ENCODE results near the gene PHLPP1.
A peak's percentile ranks its signal among the peaks of the same experiment; 100 is the strongest.
"Not testable (repeated sequence)": the region's sequence is repeated elsewhere in the genome, so short reads cannot be mapped to it uniquely, and the experiment has no call there.

The PHLPP1 gene

GRCh38 chr18:62717169-62717924, 2.0 kb downstream of the PHLPP1 start:
- DNase-seq (ENCODE audit: low read depth in 2 of 2): peak in 1 of 2 donors; percentile 4

- no peak for DNase-seq (ENCODE audit: low read depth in 2 of 2)
These were observed 2.8 kb downstream of the PHLPP1 start for GRCh38 chr18:62717925-62718800.

- no peak for DNase-seq (ENCODE audit: low read depth in 2 of 2)
These were observed 4.7 kb downstream of the PHLPP1 start for GRCh38 chr18:62720048-62720447.

DNA sequence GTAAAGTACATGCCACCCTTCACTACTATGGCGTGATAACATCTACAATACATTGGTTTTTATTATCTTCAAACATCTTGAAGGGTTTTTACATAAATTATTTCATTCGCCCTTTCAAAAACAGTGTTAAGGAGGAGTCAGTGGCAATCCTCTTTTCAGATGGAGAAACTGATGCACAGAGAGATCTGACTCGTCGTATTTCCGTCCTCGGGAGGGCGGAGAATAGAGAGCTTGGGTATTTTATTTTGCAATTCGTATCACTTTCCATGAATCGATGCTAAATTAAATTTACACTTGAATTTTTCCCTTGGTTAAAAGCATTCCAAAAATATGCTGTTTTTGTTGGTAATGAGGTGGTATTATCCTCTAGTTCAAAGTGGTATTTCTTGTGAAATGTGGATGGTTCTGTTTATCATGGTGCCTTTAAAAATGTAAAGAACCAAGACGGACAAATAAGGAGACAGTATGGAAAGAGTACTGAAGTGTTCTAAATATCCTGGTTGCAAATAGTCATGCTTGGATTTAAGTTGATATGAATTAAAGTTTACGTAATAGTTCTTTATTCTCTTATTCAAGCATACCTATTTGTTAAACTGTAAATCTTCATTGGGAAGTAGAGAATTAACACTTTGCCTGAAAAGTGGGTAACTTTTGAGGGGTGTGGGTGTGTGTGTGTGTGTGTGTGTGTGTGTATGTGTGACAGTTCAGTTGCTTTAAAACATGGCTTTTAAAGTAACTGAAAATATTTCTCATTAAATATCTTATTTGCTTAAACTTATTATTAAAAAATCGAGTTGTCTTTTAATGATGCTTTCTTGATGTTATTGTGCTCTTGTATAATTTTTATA, 5.6 kb downstream of the PHLPP1 start:
- DNase-seq (ENCODE audit: low read depth in 2 of 2): no peak

DNA sequence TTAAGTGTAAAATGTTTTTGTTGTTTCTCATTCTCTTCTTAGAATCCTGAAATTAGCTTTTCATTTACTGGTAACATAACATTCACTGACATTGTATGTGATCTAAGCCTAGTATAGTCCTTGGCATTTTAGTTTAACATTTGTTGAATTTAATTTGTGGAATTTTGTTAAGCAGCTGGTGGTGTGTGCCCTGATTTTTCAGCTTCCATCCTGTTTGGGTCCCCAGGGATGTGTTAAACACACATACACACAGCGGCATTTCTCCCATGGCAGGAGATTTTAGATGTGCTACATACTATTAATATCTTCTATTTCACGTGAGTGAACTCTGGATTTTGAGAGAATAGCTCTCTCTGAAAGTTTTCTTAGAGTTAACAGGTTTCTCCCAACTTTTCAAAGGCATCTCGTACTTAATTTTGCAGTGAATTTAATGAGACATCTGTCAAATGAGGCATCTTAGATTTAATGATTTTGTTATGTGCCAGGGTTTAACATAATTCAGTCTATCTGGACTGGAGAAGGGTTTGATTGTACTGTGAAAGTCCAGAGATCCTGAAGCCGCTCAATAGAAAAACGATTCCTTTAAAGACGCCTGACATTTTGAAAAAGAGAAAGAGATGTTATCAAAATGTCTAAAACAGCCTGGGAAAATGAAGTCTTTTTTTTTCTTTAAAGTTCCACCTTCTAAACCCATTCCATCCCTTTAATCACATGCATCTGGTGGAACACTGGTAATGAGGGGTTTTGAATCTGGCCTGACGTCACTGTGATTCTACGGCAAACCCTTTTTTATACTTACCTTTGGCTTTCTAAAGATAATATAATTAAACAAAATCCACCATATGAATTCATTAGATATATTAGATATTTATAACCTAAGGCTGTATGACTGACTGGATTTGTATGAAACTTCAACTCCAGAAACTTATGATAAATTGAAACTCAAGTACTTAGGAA, 6.8 kb downstream of the PHLPP1 start:
- DNase-seq (ENCODE audit: low read depth in 2 of 2): no peak

DNA sequence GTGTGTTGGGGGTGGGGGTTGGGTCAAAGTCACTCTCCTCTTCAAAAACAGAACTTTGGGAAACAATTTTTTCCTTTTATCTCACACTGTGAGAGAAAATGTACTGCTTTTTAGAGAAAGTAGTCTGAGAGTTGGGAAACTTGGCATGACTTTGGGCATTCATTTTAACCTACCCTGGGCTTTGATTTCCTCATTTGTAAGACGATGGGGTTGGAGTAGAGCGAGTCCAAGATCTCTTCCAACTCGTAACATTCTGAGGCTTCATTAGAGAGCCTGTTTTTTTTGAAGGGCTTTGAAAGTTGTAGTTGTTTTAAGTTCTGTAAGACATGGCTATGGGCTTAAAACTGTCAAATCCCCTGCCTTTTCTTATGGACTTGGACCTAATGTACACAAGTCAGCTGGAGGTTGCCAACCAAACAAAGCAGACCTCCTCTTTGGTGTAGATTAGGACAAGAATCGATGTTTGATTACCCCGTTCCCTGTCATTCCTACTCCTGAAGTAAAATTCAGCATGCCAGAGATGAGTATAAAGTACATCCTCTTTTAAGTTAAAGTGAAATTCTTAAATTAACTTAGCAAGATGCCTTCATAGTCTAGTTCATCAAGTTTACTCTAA, 8.4 kb downstream of the PHLPP1 start:
- DNase-seq (ENCODE audit: low read depth in 2 of 2): no peak

- DNase-seq (ENCODE audit: low read depth in 2 of 2): no peak
These were observed 10.6 kb downstream of the PHLPP1 start for GRCh38 chr18:62725896-62726295.

GRCh38 chr18:62728254-62728653, 12.9 kb downstream of the PHLPP1 start:
- DNase-seq (ENCODE audit: low read depth in 2 of 2): no peak

GRCh38 chr18:62729487-62730386, 14.4 kb downstream of the PHLPP1 start:
- DNase-seq (ENCODE audit: low read depth in 2 of 2): no peak

DNA sequence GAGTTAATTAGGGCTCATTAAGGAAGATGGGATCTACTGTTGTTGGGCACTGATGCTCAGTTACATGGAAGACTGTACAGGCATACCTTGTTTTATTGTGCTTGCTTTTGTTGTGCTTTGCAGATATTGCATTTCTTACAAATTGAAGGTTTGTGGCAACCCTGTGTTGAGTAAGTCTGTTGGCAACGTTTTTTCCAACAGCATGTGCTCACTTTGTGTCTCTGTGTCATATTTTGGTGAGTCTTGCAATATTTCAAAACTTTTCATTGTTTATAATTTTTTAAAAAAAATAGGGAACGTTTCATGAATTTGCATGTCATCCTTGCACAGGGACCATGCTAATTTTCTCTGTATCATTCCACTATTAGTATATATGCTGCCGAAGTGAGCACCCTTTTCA, 15.6 kb downstream of the PHLPP1 start:
- DNase-seq (ENCODE audit: low read depth in 2 of 2): no peak

DNA sequence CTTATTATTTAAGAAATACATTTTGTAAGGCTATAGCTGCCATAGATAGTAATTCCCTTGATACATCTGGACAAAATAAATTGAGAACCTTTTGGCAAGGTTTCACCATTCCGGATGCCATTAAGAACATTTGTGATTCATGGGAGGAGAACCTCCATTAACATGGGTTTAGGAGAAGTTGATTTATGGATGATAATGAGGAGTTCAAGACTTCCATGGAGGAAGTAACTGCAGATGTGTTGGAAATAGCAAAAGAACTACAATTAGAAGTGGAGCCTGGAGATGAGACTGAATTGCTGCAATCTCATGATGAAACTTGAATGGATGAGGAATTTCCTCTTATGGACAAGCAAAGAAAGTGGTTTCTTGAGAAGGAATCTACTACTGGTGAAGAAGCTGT, 17.3 kb downstream of the PHLPP1 start:
- DNase-seq (ENCODE audit: low read depth in 2 of 2): no peak

- DNase-seq (ENCODE audit: low read depth in 2 of 2): no peak
These were observed 18.9 kb downstream of the PHLPP1 start for GRCh38 chr18:62734290-62734689.

DNA sequence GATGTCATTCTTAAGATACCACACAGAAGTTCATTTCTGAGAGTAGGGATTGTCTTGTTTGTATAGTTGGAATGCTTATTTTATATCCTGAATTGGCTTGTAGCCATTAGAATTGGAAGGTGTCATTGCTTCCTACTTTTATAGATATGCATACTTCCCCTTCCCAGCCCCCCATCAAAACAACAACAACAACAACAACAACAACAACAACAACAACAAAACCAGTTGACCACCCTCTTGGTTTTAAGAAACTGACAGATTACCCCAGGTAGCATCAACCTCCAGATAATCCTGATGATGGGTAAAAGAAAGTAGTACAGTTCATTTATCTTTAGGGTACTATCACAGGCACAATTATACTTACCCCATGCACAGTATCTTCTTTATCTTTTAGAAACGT, 20.0 kb downstream of the PHLPP1 start:
- no peak for DNase-seq (ENCODE audit: low read depth in 2 of 2)

- DNase-seq (ENCODE audit: low read depth in 2 of 2): no peak
These were observed 20.9 kb downstream of the PHLPP1 start for GRCh38 chr18:62736077-62736855.

- no peak for DNase-seq (ENCODE audit: low read depth in 2 of 2)
These were observed 22.0 kb downstream of the PHLPP1 start for GRCh38 chr18:62737241-62737873.

DNA sequence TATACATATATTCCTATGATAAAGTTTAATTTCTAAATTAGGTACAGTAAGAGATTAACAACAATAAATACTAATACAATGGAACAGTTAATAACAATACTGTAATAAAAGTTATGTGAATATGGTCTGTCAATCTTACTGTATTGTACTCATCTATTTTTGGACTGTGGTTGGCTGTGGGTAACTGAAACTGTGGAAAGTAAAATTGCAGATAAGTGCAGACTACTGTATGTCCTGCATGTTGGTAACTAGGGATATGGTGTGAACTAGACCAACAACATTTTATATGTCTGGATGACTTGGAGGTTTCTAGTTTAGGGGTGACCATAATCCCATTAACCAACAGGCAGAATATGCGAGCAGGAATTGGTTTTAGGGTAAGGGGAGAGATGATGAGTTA, 23.3 kb downstream of the PHLPP1 start:
- DNase-seq (ENCODE audit: low read depth in 2 of 2): no peak

- no peak for DNase-seq (ENCODE audit: low read depth in 2 of 2)
These were observed 24.6 kb downstream of the PHLPP1 start for GRCh38 chr18:62739911-62740310.

DNA sequence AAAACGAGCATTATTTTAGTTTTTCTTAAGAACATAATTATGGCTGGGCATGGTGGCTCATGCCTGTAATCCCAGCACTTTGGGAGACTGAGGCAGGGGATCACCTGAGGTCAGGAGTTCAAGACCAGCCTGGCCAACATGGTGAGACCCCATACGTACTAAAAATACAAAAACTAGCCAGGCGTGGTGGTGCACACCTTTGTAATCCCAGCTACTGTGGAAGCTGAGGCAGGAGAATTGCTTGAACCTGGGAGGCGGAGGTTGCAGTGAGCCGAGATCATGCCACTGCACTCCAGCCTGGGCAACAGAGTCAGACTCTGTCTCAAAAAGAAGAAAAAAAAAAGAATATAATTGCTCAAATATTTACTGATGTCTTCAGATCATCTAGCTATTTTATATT, 25.3 kb downstream of the PHLPP1 start:
- not testable (repeated sequence) for DNase-seq (ENCODE audit: low read depth in 2 of 2)

Data from stimulated activated CD4-positive, alpha-beta T cell treated with anti-CD3 and anti-CD28 coated beads, Interleukin-1b, Interleukin-23, amount 100 ng/mL, for 1 hour (primary cell).